GM12892 (cell line): ENCODE measurements around the gene FAM163B.

Source experiments
- POLR2A ChIP-seq: IDR thresholded peaks from 2 replicates; pipeline ENCODE4 v1.6.1; 2011; ENCODE audit warnings: low read depth, low read length, control low read depth
- POLR2AphosphoS5 ChIP-seq: IDR thresholded peaks from 2 replicates; pipeline ENCODE4 v1.6.1; 2011; ENCODE audit warnings: low read depth, low read length, control low read depth
- TAF1 ChIP-seq: IDR thresholded peaks from 2 replicates; pipeline ENCODE4 v1.6.1; 2011; ENCODE audit warnings: low read depth, mild to moderate bottlenecking, control low read depth, low read length, borderline replicate concordance

- TF ChIP-seq POLR2A, result no peak
- TF ChIP-seq POLR2AphosphoS5, result no peak
- TF ChIP-seq TAF1, result no peak
Measured at GRCh38 chr9:133529457-133529856, 79.7 kb downstream of the FAM163B start.
